ENCODE data around the gene USP7.

DNA sequence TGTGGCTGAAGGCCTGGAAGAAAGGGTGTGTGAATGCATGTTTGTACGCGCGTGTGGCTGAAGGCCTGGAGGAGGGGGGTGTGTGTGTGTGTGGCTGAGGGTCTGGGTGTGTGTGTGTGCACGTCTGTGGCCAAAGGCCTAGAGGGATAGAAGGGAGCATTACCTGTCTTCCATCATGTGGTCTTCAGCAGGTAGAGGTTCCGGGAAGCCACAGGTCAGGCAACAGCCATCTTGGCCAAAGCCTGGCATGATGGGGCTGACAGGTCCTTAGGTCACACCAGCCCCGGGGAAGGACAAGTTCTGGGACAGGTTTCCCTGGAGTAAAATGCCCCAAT is 76.3 kb downstream of the USP7 start:
- TF ChIP-seq SP1 (IDR thresholded peaks at IDR 0.05), result no peak
- TF ChIP-seq FOXM1 (IDR thresholded peaks at IDR 0.05; ENCODE audit: borderline replicate concordance), result no peak
- TF ChIP-seq HDGF (IDR thresholded peaks at IDR 0.05; ENCODE audit: borderline replicate concordance), result no peak
- TF ChIP-seq ELF4 (IDR thresholded peaks at IDR 0.05), result no peak
- no peak for TF ChIP-seq BHLHE40 (IDR thresholded peaks at IDR 0.05; ENCODE audit: borderline replicate concordance)

Data from HEK293T (cell line).